Stimulated activated CD4-positive, alpha-beta T cell treated with anti-CD3 and anti-CD28 coated beads, Interleukin-4, amount 100 ng/mL, for 48 hours (primary cell): Measurements from ENCODE around the gene KIF1A.

ENCODE experiments used
- DNase-seq, 2 donors: peaks; one replicate each; pipeline ENCODE4 v3.0.0-alpha.2; 2020; ENCODE audit warnings: low read depth in 2 of 2

The KIF1A gene, protein sequence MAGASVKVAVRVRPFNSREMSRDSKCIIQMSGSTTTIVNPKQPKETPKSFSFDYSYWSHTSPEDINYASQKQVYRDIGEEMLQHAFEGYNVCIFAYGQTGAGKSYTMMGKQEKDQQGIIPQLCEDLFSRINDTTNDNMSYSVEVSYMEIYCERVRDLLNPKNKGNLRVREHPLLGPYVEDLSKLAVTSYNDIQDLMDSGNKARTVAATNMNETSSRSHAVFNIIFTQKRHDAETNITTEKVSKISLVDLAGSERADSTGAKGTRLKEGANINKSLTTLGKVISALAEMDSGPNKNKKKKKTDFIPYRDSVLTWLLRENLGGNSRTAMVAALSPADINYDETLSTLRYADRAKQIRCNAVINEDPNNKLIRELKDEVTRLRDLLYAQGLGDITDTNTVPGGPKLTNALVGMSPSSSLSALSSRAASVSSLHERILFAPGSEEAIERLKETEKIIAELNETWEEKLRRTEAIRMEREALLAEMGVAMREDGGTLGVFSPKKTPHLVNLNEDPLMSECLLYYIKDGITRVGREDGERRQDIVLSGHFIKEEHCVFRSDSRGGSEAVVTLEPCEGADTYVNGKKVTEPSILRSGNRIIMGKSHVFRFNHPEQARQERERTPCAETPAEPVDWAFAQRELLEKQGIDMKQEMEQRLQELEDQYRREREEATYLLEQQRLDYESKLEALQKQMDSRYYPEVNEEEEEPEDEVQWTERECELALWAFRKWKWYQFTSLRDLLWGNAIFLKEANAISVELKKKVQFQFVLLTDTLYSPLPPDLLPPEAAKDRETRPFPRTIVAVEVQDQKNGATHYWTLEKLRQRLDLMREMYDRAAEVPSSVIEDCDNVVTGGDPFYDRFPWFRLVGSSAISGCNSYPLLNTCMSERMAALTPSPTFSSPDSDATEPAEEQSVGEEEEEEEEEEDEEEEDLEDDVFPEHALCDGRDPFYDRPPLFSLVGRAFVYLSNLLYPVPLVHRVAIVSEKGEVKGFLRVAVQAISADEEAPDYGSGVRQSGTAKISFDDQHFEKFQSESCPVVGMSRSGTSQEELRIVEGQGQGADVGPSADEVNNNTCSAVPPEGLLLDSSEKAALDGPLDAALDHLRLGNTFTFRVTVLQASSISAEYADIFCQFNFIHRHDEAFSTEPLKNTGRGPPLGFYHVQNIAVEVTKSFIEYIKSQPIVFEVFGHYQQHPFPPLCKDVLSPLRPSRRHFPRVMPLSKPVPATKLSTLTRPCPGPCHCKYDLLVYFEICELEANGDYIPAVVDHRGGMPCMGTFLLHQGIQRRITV (N-terminal part only)

GRCh38 chr2:240819858-240820606 is at the start of gene KIF1A:
Gene KIF1A, minus strand, starts transcription at chr2:240820219. Its CDS starts 22,467 bp downstream, at chr2:240797752.
- no peak for DNase-seq

- no peak for DNase-seq
These were observed 49.3 kb upstream of the KIF1A start for GRCh38 chr2:240869109-240869955.

DNA sequence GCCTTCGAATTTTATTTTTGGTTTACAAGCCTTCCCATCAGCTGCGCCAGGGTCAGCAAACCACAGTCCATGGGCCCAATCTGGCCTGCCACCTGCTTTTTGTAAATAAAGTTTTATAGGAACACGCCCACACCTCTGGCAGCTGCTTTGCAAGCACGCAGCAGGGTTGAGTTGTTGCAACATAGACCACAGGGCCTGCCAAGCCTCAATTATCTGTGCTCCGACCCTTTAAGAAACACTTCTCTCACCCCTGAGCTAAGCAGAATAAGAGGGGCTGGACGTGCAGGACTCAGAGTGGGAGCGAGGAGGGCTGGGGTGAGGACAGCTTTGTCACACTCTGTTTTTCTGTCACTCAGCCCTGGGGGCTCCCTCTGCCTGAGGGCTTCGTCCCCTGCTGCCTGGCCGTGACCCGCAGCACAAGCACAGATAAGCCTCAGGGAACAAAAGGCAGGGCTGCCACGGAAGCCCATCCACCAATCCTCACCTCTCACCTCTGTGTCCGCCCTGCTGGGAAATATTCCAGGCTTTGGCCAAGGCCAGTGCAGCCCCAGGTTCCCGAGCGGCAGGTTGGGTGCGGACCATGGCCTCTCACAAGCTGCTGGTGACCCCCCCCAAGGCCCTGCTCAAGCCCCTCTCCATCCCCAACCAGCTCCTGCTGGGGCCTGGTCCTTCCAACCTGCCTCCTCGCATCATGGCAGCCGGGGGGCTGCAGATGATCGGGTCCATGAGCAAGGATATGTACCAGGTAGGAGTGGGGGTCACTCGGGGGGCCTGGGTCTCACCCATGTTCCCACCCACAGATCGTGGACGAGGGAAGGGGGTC is 48.5 kb upstream of the KIF1A start, which contains the start of gene AGXT:
Gene AGXT, plus strand, starts transcription at position 539 of the 823 bp plus-strand sequence. Its CDS starts 42 bp downstream, at position 581.
- DNase-seq: no peak

DNA sequence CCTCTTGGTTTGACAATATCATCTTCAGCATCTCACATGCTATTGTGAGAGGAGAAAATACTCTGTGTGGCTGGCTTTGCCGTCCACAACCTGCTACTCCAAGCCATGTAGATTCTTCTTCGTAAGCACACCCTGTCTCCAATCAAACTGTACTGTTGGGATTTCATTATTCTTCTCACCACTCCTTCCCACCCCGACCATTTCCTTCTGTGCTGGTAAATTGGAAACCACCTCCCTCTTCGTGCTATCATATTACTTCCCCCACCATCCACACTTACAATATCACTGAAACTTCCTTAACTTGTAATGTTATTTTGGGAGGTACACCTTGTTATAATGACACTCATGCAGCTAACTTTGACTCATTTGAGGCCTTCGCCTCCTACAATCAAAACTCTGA is 45.4 kb upstream of the KIF1A start:
- DNase-seq: no peak

DNA sequence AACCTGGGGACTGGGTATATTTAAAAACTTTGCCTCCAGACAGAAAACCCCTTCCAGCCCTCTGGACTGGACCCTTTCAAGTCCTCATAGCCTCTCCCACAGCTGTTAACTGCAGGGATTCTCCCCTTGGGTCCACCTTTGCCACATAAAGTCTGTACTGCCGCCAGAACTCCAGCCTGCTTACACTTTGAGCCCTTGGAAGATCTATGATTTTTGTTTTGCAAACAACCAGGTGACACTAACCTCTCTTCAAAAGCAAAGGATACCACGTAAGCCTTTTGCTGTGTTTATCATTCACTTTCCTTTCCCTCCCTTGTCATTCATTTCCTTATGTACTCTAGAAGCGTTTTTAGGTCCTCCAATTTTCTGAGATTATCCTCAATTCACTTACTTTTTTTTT is 44.5 kb upstream of the KIF1A start:
- no peak for DNase-seq

DNA sequence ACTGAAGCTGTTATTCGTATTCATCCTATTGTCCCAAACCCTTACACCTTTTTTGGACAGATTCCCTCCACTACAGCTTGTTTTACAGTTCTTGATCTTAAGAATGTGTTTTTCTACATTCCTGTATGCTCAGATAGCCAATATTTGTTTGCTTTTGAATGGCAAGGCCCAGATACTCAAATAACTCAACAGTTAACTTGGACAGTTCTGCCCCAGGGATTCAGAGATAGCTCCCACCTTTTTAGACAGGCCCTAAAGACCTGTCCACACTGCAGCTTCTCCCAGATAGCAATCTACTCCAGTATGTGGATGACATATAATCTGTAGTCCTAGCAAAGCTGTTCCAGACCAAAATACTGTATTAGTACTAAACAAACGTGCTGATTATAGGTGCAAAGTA is 41.5 kb upstream of the KIF1A start:
- DNase-seq: no peak

DNA sequence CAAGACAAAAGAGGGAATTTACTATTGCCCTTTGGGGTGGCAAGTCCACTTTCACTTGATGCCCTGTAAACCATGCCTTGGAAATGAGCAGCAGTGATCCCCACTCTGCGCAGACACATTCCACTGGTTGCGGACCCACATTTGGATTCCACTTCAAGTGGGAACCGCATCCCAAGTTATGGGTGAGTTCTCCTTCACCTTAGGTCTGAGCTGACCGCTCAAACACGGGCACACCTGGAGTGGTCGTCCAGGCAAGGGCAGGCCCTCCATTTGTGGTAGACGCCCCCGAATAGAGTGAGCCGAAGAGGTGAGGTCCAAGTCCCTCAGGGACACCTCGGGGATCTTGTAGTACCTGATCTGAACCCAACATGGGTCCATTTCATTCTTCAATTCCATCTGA is 38.9 kb upstream of the KIF1A start:
- no peak for DNase-seq

GRCh38 chr2:240858321-240858720 is 38.3 kb upstream of the KIF1A start:
- no peak for DNase-seq

GRCh38 chr2:240857039-240858008 is 37.3 kb upstream of the KIF1A start:
- no peak for DNase-seq

GRCh38 chr2:240856151-240856980 is 36.3 kb upstream of the KIF1A start:
- DNase-seq: no peak

DNA sequence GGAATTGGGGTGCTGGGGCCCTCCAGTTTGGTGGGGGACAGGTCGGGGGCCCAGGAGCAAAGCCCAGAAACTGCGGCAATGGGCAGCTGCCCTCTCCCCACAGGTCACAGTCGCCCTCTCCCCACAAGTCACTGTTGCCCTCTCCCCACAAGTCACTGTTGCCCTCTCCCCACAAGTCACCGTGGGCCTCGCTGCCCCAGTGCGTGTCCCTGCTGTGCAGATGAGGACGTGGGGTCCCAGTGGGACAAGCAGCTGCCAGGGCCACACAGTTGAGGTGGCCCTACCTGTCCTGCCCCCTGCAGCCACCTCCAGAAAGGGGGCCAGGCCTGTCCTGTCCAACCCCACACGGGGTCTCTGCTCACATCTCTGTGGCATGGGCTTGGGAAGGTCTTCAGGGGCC is 35.7 kb upstream of the KIF1A start:
- no peak for DNase-seq

DNA sequence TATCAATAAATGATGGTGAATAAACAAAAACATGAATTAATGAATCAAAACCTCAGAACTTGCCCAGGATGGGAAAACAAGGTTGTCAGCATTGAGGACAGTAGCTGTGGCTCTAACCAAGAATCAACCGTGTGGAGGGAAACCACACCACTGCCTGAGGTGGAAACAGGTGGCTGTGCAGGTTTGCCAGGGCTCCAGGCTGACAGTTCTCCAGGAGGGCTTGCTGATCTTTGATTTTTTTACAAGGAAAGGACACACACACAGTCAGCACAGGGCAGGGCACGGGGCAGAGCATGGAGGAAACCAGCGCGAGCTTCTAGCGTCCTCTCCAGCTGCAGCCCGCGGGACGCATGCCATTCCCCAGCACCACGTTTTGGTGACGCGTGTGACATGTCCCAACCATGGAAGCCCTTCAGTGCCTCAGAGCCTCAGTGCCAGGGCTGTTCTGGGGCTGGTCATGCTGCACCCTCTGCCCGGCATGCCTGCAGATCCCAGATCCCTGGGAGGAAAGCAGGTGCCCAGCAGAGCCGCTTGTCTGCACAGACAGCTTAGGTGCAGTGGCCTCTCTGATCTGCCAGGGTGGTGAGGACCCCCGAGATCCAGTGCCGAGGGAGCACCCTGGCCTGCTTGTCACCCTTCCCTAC is 32.8 kb upstream of the KIF1A start:
- DNase-seq: no peak

- DNase-seq: peak; percentile 73 to 84
These were observed 31.3 kb upstream of the KIF1A start for GRCh38 chr2:240851078-240851991.

DNA sequence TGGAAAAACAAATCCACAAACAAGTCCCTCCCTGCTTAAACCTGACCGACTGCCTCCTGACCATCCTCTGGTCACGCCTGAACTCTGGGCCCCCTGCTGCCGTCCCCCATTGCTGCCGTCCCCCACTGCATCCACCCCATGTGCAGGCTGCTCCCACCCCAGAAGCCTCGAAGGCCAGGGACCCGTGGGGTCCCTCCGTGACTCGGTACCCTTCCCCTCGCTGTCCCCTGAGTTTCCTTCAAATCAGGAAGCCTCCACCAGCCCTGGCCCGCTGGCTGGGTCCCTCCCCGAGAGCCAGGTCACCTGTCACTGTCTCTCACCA is 30.7 kb upstream of the KIF1A start:
- no peak for DNase-seq

- DNase-seq: no peak
These were observed 30.0 kb upstream of the KIF1A start for GRCh38 chr2:240850026-240850425.
